Epithelial cell of esophagus (primary cell): ENCODE results near the gene LRRC8B.

Experiments
- DNase-seq: peaks from one replicate; pipeline ENCODE4 v3.0.0; 2010; ENCODE audit warnings: low read depth
- H3K4me3 ChIP-seq: 2 replicates; pipeline ENCODE4 v1.5.1; 2011; ENCODE audit warnings: mild to moderate bottlenecking, low read length, control low read depth
- CTCF ChIP-seq: IDR thresholded peaks from 2 replicates; pipeline ENCODE4 v1.5.1; 2011; ENCODE audit warnings: low read depth, mild to moderate bottlenecking, low read length, control low read depth, inconsistent platforms; ENCODE audit not compliant: insufficient read depth; ENCODE audit errors: missing control alignments

Gene LRRC8B

DNA sequence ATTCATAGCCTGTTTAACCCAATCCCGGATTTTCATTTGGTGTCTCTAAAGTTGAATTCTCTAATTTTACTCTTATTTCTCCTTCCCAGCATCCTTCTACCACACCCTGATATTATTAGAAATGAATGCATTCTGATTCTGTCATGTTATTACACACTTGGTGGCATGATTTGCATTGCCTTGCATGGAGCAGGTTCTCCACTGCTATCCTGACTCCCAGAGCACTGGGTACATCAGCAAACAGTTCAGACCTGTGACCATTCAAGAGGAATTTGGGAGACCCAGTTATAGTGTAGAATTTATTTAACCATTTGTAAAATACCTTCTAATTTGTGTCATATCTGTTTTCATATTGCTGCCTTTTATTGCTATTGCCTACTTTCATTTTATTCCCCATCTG is 2.6 kb downstream of the LRRC8B start:
- H3K4me3 ChIP-seq, result no peak overlapping the region
- DNase-seq, result no peak
- TF ChIP-seq CTCF, result no peak

DNA sequence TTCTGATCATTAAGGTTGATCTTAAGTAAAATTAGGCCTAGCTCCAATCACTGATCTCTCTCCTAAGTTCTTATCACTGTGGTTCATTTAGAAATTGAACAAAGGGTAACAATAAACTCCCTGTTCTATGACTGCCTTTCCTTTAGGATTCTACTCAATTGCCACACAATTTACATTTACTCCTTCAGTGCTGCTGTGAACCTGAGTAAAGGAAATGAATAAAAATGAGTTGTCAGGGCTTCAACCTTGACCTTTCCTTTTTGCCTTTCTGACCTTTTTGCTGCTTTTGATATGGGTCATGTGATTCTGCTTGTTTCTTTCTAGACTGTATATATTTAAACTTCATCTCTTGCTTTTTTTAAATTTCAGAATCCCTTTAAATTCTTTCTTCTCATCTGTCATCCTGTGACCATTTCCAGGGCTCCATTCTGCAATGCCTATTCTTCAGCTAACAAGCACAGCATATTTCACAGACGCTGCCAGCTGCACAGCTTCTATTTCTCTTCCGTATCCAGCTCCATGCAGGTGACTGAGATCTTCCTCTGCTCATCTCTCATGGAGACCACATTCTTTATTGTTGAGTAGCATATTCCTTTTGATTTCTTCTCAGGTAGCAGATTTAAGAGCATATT is 3.2 kb downstream of the LRRC8B start:
- no peak for TF ChIP-seq CTCF
- H3K4me3 ChIP-seq, result no peak overlapping the region
- DNase-seq, result no peak

DNA sequence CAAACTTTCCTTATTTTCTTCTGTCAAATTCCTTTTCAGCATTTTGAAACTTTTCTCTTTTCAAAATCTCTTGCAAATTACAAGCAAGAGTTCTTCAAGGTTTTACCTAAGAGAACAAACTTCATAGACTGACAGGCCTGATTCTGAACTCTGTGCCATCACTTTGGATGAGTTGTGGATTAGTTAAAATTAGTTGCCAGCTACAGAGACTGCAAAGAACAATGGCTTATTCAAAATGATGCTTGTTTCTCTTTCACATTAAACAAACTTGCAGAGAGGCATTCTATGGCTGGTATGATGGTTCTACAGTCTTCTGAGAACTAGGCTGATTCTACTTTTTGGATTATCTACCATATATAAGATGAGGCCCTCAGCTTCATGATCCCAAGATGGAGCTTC is 3.8 kb downstream of the LRRC8B start:
- no peak overlapping the region for H3K4me3 ChIP-seq
- no peak for TF ChIP-seq CTCF
- DNase-seq, result no peak

DNA sequence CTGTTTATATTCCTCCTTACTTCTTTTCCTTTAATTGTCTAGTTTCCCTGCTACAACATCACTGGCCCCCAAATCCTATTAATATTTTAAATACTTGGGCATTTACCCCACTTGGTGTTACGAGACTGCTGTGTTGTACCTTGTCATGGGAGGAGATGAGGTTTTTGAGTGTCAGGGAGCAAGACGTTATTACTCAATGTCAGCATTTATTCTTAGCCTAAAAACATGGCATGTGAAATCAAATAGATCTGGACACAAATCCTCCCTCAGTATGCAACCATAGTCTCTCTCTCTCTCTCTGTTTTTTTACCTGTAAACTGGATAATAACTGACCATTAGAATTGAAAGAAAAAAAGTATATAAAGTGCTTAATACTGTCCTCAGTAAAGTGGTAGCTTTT is 4.6 kb downstream of the LRRC8B start:
- no peak for DNase-seq
- no peak overlapping the region for H3K4me3 ChIP-seq
- no peak for TF ChIP-seq CTCF

DNA sequence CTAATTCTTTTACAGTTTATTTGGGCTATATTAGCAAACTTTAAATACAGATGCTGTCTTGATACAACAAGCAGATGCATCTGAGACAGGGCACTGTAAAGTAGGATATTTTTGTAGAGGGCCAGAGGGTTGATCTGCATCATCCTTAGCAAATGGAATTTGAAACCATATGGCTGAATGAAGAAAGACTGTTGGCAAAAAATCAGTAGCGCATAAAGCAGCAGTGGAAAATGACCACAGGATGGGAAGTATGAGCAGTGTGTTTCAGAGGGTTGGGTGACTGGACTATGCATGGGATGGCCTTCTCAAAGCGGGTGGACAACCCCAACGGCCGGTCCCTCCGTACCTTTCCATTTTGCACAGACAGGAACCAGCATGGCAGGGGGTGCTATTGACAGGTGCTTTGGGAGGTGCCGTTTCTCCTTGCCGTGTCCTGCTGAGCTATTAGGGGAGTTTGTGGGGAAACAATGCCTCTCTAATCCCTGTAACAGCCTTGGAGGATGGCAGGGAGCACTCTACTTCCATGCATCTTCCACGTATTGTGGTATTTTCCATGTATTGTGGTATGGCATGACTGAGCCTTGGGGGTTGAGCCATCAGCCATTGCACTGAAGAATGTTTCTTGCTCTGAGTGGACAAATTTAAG is 5.9 kb downstream of the LRRC8B start:
- no peak for DNase-seq
- H3K4me3 ChIP-seq, result no peak overlapping the region
- no peak for TF ChIP-seq CTCF

- no peak for TF ChIP-seq CTCF
- H3K4me3 ChIP-seq, result no peak overlapping the region
- no peak for DNase-seq
Measured at GRCh38 chr1:89531480-89532139, 7.0 kb downstream of the LRRC8B start.
